HG03025 (cell line): ENCODE data around the gene MIGA2.
"Not testable (repeated sequence)": the region's sequence is repeated elsewhere in the genome, so short reads cannot be mapped to it uniquely, and the experiment has no call there.

Source experiments
- ATAC-seq: cut with Tn5 transposase; IDR thresholded peaks from one replicate; pipeline ENCODE4 v1.9.1; 2021; ENCODE audit warnings: mild to moderate bottlenecking, moderate library complexity; ENCODE audit not compliant: unreplicated experiment, low FRiP score

MIGA2 gene

GRCh38 chr9:129033216-129033615, 3.2 kb upstream of the MIGA2 start:
- no peak for ATAC-seq

- ATAC-seq, result not testable (repeated sequence)
Measured at GRCh38 chr9:129035838-129036237, 588 bp upstream of the MIGA2 start.

GRCh38 chr9:129036923-129037766, 719 bp downstream of the MIGA2 start:
- no peak for ATAC-seq

GRCh38 chr9:129037767-129038098, 1.3 kb downstream of the MIGA2 start:
- ATAC-seq, result no peak

- no peak for ATAC-seq
Measured at GRCh38 chr9:129038109-129038852, 1.9 kb downstream of the MIGA2 start.

GRCh38 chr9:129040113-129040643, 3.8 kb downstream of the MIGA2 start:
- ATAC-seq, result no peak

GRCh38 chr9:129042016-129042415, 5.6 kb downstream of the MIGA2 start:
- ATAC-seq, result no peak

GRCh38 chr9:129052592-129052991, 16.2 kb downstream of the MIGA2 start:
- ATAC-seq, result no peak

- no peak for ATAC-seq
Measured at GRCh38 chr9:129053020-129053419, 16.6 kb downstream of the MIGA2 start.

GRCh38 chr9:129054163-129054851, 17.9 kb downstream of the MIGA2 start:
- no peak for ATAC-seq

GRCh38 chr9:129058965-129059795, 22.8 kb downstream of the MIGA2 start:
- ATAC-seq, result no peak

GRCh38 chr9:129059796-129060785, 23.7 kb downstream of the MIGA2 start:
- no peak for ATAC-seq

GRCh38 chr9:129060991-129061390, 24.6 kb downstream of the MIGA2 start:
- ATAC-seq, result no peak

- no peak for ATAC-seq
Measured at GRCh38 chr9:129063061-129063460, 26.6 kb downstream of the MIGA2 start.

- no peak for ATAC-seq
Measured at GRCh38 chr9:129064499-129064908, 28.1 kb downstream of the MIGA2 start.

- no peak for ATAC-seq
Measured at GRCh38 chr9:129068110-129068509, 31.7 kb downstream of the MIGA2 start.

- no peak for ATAC-seq
Measured at GRCh38 chr9:129068990-129069861, 32.8 kb downstream of the MIGA2 start.
